Keratinocyte (primary cell): ENCODE data around the gene DCTN3.

Experiments
- CTCF ChIP-seq, 3 experiments: IDR thresholded peaks in 1 of 3; conservative IDR thresholded peaks in 1 of 3; optimal IDR thresholded peaks in 1 of 3; 2 replicates in 2 of 3; 3 replicates in 1 of 3; pipeline versions ENCODE3 to v1.5.1; 2011; ENCODE audit warnings: low read length in 3 of 3, mild to moderate bottlenecking in 3 of 3, moderate library complexity in 2 of 3, control low read depth in 1 of 3, inconsistent platforms in 1 of 3; ENCODE audit not compliant: insufficient read depth in 2 of 3; ENCODE audit errors: extremely low read depth in 1 of 3
- EZH2 ChIP-seq: IDR thresholded peaks from one replicate; pipeline ENCODE4 v1.6.1; 2012; ENCODE audit warnings: inconsistent platforms, mild to moderate bottlenecking, low read length, moderate library complexity

GRCh38 chr9:34648673-34649072 lies 28.4 kb upstream of the DCTN3 start:
- TF ChIP-seq CTCF (optimal IDR thresholded peaks at IDR 0.05 in 1 of 3, IDR thresholded peaks at IDR 0.05 in 1 of 3, conservative IDR thresholded peaks at IDR 0.05 in 1 of 3; ENCODE audit: extremely low read depth in 1 of 3, insufficient read depth in 2 of 3, low read length in 3 of 3) (no peak), EZH2 (no peak)
